HG03045 (cell line): ENCODE measurements around the gene STARD10.

ENCODE experiments used
- ATAC-seq: cut with Tn5 transposase; IDR thresholded peaks from one replicate; pipeline ENCODE4 v1.9.1; 2021; ENCODE audit warnings: mild to moderate bottlenecking, moderate library complexity; ENCODE audit not compliant: unreplicated experiment

STARD10 gene

DNA sequence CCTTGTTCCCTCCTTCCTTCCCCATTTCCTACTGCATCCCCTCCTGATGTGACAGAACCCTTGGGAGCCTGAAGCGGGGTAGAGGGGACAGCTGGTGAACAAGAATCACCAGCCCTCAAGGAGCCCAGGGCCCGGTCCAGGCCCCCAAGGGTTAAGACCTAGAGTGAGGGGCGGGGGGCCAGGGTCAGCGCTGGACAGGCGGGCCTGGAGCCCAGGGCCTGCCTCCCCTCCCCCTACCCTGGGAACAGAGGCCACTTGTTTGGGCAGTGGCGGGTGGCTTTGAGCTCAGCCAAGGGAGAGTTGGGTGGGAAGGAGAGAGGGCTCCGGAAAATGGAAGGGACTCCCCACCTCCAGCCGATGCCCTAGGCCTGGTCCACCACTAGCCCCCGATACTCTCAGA lies 43.8 kb downstream of the STARD10 start:
- no peak for ATAC-seq

DNA sequence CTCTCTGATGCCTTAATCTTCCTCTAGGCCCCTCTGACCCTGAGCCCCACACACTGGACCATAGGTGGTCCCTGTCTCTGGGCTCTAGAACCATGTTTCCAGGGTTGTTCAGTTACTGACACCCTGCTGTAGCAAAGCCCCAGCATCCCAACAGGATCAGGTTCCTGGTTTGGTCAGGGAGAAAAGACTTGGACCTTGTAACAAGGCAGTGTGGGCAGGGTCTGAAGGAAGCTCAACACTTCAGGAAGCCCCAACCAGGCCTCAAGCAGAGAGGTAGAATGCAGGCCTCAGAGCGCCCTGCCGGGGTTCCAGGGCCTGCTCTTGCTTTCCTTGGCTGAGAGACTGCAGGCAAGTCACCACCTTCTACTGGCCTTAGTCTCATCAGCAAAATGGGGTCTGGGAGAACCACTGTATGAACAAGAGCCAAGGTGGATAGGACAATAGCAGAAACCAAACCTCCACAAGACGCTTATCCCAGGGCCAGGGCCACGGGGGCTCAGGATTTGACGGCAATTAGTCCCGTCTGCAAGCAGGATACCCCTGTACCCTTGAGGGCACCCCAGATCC lies 46.5 kb downstream of the STARD10 start:
- ATAC-seq, result no peak

DNA sequence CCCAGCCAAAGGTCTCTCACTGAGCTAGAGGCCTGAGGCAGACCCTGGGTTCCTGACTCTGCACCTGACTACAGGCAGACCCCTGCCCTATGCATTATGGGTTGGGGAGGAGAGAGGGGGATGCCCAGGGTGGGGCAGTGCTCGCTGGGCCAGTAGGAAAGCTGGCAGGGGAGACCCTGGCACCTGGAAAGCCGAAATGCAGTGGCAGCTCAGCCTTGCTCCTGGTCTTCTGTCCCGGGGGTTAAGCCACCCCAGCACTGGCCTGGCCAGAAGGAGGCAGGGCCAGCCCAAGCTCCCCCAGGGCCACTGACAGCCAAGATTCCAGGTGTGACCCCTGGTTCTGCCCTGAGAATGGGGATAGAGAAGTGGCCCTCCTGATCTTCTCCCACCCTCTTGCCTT lies 47.0 kb downstream of the STARD10 start:
- no peak for ATAC-seq

DNA sequence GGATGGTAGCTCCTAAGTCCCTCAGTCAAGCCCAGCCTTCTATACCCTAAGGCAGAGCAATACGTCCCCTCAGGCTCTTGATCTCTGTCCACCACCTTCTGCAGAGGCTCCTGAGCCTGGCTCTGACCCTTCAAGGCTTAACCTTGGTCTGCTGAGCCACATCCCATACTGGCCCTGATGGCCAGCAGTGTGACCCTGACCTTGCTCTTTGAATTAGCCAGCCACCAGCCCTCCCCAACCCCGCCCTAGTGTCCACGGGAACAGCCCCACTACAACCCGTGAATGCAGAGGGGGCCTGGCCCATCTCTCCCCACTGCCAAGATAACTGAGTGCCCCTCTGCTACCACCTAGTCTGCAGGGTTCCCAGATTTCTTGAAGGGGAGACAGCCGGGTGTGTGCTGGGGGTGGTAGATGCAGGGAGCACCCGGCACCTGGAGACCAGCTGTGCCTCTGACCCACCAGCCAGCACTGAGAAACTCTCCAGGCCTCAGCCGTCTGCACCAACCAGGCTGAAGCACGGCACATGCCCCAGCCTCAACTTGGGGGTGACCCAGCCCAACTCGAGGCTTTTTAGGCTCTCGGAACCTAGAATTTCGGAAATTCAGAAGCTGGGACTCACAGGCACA lies 47.8 kb downstream of the STARD10 start:
- ATAC-seq, result no peak

DNA sequence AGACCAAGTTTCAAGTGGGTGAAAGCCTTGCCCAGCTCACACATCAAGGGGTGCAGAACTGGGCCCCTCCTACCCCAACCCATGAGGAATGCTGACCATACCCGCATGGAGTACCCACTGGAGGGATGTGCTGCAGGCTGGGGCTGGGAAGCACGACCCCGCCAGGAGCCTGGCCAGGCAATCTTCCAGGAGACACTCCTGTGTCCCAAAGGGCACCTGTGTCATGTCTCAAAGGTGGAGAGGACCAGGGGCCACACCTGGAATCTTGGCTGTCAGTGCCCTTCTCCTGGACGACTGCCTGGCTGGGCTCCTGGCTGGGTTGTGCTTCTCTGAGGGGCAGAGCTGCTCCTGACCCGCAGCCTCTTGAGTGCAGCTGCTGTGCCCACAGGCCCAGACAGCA lies 48.3 kb downstream of the STARD10 start:
- ATAC-seq, result no peak

DNA sequence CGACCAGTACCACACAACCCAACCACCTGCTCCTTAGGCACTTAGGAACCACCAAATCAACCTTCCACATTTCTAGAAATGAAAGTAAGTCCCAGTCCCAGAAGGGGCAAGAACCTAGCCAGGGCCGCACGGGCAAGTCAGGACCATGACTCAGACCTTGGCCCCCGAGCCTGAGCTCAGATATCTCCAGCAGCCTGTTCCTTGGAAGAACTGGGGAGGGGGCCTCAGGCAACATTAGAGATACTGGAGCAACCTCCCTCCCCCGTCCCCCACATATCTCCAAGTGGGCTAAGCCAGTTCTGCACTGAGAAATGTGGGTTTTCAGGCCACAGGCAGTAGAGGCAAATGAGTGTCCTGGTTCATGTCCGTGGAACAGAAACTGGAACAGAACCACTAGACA lies 49.4 kb downstream of the STARD10 start:
- ATAC-seq, result no peak

DNA sequence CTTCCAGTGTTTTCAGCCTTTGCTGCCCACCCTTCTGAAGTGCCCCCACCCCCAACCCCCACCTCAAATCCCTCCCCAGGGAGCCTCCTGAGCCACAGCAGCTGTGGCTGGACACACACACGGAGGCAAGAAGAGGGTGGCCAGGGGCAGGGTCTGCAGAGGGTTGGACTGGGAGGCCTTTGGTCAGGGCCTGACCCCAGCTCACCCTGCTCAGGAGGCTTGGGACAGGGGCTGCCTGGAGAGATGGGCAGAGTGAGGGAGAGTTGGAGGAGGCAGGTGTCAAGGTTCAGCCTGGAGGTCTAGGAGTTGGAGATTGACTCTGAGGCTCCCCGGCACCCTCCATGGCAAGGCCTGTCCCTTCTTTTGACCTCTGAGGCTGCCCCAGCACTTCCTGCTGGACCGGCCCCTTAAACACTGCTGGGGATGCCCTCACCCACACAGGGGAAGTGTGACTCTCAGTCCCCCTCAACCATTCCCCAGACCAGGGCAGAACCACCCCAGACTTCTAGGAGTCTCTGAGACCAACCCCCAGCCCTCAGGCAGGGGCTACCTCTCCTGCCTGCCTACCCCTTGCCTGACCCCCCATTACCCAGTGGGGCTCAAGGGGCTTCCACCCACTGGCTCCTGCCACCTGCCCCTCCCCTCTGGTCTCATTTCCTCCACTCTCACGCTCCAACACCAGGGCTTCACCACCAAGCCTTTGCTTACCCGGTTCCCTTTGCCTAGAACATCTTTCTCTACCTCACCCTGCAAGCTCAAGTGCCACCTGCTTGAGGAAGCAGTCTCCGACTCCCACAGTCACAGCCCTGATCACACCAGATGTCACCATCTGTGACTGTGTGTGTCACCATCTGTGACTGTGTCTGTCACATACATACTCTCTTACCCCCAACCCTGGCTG lies 50.3 kb downstream of the STARD10 start:
- ATAC-seq, result no peak

DNA sequence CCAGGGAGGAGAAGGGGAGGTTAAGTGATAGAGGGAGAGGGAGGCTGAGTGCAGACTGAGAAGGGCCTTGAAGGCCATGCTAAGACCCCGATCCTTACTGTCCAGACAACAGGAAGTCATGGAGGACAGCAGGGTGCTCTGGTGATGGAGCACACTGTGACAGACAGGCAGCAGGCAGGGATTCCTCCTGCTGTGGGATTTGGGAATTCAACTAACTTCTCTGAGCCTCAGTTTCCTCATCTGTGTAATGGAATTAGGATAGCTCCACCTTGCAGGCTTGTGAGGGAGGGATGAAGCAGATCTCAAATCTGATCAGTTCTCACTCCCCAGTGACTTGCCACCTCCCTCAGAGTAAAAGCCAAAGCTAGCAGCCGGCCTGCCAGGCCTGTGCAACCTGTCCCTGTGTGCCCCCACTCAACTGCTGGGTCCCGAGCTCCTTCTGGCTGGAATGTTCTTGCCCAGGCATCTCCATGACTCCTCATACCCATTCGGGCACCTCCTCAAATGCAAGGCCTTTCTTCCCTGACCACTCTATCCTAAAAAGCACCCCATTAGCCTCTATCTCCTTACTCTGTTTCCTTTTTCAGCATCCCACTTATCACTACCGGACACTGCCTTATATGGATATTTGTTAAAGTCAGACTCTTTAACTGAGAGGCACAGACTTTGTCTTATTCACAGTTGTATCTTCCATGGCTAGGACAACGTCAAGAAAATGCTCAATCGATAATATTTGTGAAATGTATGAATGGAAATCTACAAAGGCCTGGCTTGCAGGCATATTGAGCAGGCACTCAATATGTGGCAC lies 51.1 kb downstream of the STARD10 start:
- no peak for ATAC-seq

DNA sequence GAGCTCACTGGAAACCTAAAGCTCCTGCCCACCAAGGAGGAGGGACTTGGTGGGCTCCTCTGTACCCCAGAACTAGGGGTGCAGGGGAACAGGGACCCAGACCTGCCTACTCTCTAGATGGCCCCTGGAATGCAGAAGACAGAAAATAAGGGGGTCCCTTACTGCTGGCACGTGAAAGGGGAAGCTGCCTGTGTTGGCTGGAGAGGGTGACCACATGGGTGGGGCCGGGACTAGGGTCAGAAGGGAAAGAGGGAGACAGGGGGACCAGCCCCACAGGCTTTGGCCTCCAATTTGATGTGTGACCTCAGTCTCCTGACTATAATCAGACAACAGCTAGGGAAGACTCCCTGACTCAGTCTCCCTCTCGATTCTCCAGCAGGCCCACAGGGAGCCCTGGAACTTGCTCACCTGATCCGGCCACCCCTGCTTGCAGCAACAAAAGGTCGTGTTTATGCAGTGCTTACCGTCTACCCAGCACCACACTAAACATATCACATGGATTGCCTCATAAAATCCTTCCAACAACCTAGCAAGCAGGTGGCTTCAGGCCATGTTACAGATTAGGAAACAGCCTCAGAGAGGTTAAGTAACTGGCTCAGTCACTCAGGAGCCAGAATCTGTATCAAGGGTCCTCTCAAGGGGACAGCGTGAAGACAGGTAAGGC lies 51.9 kb downstream of the STARD10 start:
- no peak for ATAC-seq

DNA sequence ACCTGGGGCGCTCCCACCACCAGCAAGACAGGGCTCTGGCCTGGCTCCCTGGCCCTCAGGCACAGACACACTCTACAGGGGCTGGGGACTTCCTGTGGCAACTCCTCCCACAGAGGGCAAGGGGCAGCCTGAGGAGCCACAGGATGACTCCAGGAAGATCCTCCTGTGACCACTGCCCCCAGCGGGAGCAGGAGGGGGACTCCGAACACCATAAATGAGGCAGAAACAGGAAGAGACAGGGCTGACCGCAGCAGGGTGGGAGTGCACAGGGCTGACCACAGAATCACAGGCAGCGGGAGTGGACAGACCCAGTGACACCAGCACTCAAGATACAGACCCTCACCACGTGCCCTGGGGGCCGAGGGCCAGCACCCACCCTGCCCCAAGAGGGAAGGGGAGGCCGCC lies 52.4 kb downstream of the STARD10 start:
- ATAC-seq, result no peak

DNA sequence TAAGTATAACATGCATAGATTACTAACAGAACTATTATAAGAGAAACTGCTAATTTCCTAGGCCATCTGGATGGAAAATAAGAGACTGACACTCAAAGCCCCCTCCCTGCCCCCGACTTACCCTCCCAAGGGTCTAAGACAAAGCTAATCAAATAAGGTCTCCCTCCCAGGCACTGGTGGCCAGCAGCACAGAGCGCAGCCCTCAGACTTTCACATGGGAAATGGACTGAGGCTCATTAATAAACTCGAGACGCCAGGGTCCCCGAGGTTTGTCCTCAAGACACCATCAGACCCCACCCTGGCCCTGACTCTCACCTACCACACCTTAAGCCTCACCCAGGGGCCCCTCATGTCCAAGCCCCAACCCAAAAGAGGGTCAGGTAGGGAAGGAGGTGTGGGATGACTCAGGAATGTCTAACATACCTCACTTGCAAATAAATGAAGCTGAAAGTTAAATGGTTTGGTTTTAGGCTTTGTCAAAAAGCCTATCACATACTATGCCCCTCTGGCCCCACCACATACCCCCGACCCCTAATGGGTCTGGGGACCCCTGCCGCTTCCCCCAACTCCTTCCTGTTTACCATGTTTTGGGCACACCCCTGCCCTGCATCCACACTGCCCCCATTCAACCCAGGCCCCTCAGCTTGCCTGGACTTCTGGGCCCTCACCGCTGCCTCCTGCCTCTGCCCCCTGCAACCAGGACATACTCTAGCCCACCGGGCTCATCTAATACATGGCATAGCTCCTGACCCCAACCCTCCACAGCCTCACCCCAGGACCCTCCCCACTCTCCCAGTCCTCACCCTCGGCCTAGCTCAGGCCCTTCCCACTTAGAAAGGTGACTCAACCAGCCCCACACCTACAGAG lies 53.1 kb downstream of the STARD10 start:
- no peak for ATAC-seq

DNA sequence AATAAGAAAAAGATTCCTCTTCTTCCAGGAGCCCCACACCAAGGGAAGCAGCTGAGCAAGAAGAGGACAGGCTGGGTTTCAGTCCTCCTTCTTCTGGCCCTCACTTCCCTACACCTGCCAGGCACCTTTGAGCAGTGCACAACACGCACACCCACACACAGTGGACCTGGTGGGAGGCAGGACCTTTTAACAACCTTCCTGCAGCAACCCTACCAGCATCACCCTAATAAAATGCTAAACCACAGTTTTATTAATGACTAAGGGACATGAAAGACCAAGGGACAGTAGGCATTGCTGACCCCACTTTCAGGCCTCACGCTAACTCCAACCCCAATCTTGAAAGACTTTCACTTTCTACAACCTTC lies 53.8 kb downstream of the STARD10 start:
- no peak for ATAC-seq

DNA sequence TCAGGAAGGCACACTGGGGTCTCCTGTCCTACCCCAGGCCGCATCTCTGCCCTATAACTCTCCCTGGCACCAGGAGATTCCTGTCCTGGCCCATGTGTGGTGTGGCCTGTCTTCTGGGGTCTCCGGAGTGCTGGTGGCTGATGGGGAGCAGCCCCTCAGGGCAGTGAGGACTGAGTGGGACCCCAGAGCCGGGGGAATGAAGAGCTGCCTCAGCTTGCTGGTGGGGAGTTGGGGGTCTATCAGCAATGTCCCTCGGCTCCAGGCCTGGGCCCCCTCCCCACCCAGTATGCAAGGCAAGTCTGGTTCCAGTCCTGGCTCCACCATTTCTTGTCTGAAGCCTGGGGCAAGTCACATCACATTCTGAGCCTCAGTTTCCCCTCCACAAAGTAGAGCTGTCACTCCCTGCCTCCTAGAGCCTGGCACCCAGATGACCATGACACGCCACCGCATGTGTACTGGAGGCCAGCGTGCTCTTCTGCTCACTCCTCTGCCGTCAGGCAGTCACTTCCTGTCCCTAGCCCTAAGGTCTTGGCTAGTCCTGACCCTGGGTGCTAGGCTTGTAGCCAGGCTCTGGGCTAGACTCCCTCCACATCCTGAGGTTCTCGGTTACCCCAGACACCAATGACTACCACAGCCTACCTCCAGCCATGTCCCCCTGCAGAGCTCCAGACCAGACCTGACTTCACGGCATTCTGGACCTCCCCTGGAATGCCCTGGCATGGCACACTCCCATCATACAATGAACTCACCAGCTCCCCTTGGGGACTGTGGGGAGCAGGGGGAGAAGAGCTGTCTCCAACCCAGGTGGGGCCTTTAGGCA lies 54.4 kb downstream of the STARD10 start:
- no peak for ATAC-seq

DNA sequence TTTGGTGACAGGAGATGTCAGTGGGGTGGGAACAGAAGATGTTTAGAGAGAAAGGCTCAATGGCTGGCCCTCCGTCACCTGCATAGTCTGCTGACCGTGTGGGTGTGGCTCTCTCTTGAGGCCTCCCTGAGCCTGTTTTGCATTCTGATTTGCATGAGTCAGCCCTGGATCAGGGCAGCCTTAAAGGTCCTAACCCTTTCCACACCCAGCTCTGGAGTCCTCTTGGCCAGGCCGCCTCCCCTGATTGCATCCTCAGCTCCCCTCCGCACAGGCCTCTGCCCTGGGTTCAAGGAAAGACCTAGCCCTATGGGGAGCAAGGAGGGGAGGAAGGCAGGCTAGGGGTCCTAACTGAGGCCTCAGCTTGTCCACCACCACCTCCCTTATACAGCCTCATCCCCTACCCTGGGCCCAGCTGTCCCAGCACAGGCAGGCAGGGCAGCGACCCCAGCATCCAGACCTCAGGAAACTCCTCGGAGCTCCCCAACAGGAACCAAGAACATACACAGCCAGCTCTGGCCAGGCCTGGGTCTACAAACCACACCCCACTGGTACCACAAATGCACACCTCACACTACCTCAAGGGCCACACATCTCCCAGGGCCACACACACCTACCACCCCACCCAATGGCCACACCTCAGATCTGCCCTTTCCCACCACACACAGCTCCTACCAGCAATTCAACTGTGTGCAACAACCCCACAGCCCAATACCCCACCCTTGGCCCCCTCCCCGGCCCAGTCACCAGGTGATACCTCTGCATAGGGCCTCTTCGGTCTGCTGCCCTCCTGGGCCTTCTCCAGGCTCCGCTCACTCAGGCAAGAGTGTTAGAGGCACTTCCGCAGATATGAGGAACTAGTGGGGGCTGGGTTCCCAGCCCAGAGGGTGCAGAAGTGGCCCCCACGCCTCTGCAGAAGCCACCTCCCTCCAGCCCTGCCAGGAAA lies 55.4 kb downstream of the STARD10 start:
- ATAC-seq, result no peak

DNA sequence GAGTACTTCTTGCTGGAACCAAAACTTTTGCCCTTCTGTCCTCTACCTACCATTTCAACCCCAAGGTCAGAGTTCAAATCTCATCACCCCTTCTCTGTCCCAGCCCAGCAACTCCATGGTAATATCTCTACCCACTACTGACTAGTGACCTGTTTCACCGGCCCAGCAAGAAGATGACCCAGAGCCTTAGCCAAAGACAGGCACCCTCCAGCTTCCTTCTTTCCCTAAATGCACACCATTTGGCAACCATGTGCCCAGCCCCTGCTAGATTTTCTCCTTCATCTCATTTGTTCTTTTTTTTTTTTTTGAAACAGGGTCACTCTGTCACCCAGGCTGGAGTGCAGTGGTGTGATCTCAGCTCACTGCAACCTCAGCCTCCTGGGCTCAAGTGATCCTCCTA lies 56.5 kb downstream of the STARD10 start:
- no peak for ATAC-seq

DNA sequence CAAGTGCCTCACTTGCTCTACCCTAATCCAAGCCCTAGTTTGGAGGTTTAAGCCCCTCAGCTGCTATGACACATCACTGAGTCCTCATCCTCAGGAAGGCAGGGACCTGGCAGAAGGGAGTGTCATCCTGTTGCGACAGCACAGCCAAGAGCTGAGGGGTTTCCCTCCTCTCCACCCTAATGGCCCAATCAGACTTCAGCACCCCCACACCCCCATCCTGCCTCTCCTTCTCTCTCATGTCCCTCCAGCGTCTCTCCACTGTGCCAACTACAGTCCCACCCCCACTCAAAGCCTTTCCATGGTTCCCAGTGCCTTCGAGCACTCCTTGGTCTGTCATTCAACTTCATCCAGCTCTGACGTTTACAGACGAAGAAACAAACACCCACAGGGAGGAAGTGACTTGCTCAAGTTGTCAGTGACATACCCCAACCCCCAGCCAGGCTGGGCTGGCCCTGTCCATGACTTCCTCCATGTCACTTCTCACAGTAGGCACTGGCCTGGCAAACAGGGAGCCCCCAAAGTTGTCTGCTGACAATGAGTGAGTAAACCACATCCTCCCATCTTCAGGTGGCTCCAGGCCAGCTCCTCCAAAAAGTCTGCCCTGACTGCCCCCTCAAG lies 57.3 kb downstream of the STARD10 start:
- no peak for ATAC-seq

DNA sequence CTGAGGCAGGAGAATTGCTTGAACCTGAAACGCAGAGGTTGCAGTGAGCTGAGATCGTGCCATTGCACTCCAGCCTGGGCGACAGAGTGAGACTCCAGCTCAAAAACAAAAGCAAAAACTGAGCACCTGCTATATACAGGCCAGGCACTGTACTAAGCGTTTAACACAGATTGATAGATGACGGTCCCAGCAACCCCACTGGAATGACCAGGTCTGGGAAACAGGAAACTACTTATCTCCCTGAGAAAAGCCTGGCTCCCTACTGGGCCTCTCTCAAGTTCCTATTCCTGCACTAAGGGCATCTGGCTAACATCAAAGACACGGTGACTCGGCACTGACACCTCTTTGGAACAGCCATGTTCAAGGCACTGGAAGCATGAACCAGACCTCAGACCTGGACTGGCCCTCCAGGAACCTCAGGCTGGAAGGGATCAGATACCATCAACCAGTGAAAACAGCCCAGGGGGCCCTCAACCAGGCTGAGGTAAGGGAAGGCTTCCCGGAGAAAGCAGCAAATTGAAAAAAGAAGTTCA lies 58.3 kb downstream of the STARD10 start:
- ATAC-seq, result no peak
